NB4 (cell line): ENCODE measurements around the gene DBH.

Source experiments
- POLR2A ChIP-seq: IDR thresholded peaks from 2 replicates; pipeline ENCODE4 v1.6.1; 2011; ENCODE audit warnings: mild to moderate bottlenecking; ENCODE audit not compliant: insufficient read length; ENCODE audit errors: extremely low read depth
- TF ChIP-seq, protein P1 (sequence below): IDR thresholded peaks from one replicate; pipeline ENCODE4 v1.5.1; 2012; ENCODE audit warnings: low read depth, low read length
- TF ChIP-seq, protein P2 (sequence below): IDR thresholded peaks from 2 replicates; pipeline ENCODE4 v1.6.1; 2011; ENCODE audit warnings: low read depth, low read length

- TF ChIP-seq, protein P1, sequence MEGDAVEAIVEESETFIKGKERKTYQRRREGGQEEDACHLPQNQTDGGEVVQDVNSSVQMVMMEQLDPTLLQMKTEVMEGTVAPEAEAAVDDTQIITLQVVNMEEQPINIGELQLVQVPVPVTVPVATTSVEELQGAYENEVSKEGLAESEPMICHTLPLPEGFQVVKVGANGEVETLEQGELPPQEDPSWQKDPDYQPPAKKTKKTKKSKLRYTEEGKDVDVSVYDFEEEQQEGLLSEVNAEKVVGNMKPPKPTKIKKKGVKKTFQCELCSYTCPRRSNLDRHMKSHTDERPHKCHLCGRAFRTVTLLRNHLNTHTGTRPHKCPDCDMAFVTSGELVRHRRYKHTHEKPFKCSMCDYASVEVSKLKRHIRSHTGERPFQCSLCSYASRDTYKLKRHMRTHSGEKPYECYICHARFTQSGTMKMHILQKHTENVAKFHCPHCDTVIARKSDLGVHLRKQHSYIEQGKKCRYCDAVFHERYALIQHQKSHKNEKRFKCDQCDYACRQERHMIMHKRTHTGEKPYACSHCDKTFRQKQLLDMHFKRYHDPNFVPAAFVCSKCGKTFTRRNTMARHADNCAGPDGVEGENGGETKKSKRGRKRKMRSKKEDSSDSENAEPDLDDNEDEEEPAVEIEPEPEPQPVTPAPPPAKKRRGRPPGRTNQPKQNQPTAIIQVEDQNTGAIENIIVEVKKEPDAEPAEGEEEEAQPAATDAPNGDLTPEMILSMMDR: no peak
- TF ChIP-seq, protein P2, sequence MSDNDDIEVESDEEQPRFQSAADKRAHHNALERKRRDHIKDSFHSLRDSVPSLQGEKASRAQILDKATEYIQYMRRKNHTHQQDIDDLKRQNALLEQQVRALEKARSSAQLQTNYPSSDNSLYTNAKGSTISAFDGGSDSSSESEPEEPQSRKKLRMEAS: no peak
- no peak for TF ChIP-seq POLR2A
Observed at GRCh38 chr9:133701321-133701980, 65.3 kb downstream of the DBH start.
